ENCODE data around the gene KRT4.

Gene KRT4

GRCh38 chr12:52791271-52792184 lies 22.4 kb downstream of the KRT4 start:
- no peak for DNase-seq

GRCh38 chr12:52790427-52791270 lies 23.3 kb downstream of the KRT4 start:
- no peak for DNase-seq

- peak in 1 of 5 experiments; percentile 34 for DNase-seq
These were observed 24.1 kb downstream of the KRT4 start for GRCh38 chr12:52789637-52790426.

GRCh38 chr12:52788876-52789636 lies 24.9 kb downstream of the KRT4 start:
- no peak for DNase-seq

GRCh38 chr12:52788192-52788875 lies 25.6 kb downstream of the KRT4 start:
- DNase-seq: no peak

- no peak for DNase-seq
These were observed 26.4 kb downstream of the KRT4 start for GRCh38 chr12:52787324-52788191.

GRCh38 chr12:52784909-52785308 lies 29.0 kb downstream of the KRT4 start:
- DNase-seq: no peak

- DNase-seq: no peak
These were observed 30.2 kb downstream of the KRT4 start for GRCh38 chr12:52783563-52784316.

GRCh38 chr12:52782502-52782901 lies 31.4 kb downstream of the KRT4 start:
- DNase-seq: no peak

- DNase-seq: no peak
These were observed 32.4 kb downstream of the KRT4 start for GRCh38 chr12:52781399-52782082.

GRCh38 chr12:52779914-52780313 lies 34.0 kb downstream of the KRT4 start:
- no peak for DNase-seq

GRCh38 chr12:52778833-52779232 lies 35.1 kb downstream of the KRT4 start:
- no peak for DNase-seq

GRCh38 chr12:52777566-52777965 lies 36.4 kb downstream of the KRT4 start:
- DNase-seq: no peak

GRCh38 chr12:52776913-52777395 lies 37.0 kb downstream of the KRT4 start, which contains the start of gene KRT76:
TSS of gene KRT76 (minus strand) at chr12:52777345. CDS start at chr12:52777291, 54 bp downstream.
- DNase-seq: no peak

- no peak for DNase-seq
These were observed 37.5 kb downstream of the KRT4 start for GRCh38 chr12:52776435-52776834.

- no peak for DNase-seq
These were observed 39.2 kb downstream of the KRT4 start for GRCh38 chr12:52774629-52775250.

- DNase-seq: no peak
These were observed 41.1 kb downstream of the KRT4 start for GRCh38 chr12:52772772-52773171.

- no peak for DNase-seq
These were observed 41.7 kb downstream of the KRT4 start for GRCh38 chr12:52772188-52772587.
